HS-5 (cell line): ENCODE data around the gene XIAP.
"Not testable (repeated sequence)": the region's sequence is repeated elsewhere in the genome, so short reads cannot be mapped to it uniquely, and the experiment has no call there.

Experiments used
- DNase-seq: peaks from one replicate; pipeline ENCODE4 v3.0.0-alpha.2; 2012; ENCODE audit warnings: low read depth

Gene XIAP

DNA sequence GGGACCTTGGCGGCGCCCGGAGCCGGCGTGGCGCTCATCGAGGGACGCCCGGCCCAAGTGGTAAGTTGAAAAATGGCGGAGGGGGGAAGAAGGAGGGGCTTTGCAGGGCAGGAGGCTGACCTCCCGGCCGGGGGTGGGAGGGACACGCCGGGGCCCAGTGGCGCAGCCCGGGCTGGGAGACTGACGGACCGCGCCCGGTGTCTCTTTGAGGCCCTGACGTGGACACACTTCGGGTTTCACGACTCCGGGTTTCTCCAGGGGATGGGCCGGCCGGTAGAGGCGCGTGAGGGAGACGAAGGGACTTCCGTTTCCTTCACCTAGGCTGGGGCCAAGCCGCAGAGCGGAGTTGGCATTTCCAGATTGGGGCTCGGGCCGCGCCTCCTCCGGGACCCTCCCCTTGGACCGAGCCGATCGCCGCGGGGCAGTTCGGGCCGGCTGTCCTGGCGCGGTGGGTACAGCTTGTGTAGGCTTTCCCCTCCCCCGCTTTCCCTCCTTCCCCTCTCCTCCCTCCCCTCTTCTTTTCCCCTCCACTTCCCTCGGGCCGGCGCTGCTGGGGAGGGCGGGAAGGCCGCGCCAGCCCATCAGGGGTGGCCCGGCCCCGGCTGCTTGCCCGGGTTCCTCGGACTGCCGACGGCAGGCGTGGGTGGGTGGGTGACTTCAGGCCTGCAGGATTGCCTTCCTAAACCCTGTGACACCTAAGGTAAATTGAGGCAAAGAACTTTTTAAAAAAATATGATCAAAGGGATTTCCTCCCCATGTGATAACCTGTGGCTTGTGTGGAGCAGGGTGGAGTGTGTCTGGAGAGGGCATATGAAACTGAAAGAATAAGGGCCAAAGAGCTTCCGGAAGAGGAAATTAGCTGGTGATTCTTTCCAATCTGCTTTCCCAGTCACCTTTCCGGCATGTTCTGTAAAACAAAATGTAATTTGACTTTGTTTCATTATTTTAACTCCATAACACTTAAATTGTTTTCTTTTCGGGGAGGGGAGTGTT lies at the start of gene XIAP:
XIAP (plus strand) TSS at position 208 of the 993 bp plus-strand sequence. CDS start 25,610 bp downstream, outside the sequence.
- peak; percentile 49 for DNase-seq

DNA sequence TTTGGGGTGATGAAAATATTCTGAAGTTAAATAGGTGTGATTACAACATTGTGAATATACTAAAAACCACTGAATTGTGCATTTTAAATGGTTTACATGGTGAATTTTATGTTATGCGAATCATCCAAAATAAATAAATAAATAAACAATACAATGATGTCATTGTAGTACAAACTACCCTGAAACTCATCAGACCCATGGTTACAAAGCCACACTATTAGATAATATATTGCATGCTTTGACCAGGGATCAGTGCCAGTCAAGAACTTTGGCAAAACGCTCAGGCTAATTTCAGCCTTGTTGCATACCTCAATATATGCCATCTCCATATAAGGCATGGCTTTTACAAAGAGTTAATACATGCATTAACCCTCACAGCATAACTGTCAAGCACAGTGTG lies 45.5 kb upstream of the XIAP start:
- no peak for DNase-seq

- DNase-seq = not testable (repeated sequence)
Observed at GRCh38 chrX:123814934-123815394, 44.9 kb upstream of the XIAP start.

- no peak for DNase-seq
Observed at GRCh38 chrX:123817288-123817894, 42.5 kb upstream of the XIAP start.

GRCh38 chrX:123818243-123818642 lies 41.6 kb upstream of the XIAP start:
- DNase-seq = peak; percentile 75

GRCh38 chrX:123822965-123823364 lies 36.9 kb upstream of the XIAP start:
- DNase-seq = no peak

- no peak for DNase-seq
Observed at GRCh38 chrX:123830309-123830708, 29.5 kb upstream of the XIAP start.

DNA sequence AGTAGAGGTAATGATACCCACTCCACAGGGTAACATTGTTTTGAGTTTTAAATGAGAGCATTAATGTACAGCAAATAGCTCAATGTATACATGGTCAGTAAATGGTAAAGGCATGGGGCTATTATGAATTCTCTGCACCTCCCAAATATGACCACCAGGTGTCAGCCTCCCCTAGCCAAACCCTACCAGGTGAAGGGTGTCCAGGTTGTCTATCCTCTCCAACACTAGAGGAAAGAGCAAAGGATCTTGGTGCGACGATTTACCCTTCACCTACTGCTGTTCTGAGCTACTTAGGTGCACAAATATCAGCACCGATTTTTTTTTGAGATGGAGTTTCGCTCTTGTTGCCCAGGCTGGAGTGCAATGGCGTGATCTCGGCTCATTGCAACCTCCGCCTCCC lies 26.5 kb upstream of the XIAP start:
- DNase-seq = no peak

GRCh38 chrX:123834116-123834515 lies 25.7 kb upstream of the XIAP start:
- DNase-seq = no peak

DNA sequence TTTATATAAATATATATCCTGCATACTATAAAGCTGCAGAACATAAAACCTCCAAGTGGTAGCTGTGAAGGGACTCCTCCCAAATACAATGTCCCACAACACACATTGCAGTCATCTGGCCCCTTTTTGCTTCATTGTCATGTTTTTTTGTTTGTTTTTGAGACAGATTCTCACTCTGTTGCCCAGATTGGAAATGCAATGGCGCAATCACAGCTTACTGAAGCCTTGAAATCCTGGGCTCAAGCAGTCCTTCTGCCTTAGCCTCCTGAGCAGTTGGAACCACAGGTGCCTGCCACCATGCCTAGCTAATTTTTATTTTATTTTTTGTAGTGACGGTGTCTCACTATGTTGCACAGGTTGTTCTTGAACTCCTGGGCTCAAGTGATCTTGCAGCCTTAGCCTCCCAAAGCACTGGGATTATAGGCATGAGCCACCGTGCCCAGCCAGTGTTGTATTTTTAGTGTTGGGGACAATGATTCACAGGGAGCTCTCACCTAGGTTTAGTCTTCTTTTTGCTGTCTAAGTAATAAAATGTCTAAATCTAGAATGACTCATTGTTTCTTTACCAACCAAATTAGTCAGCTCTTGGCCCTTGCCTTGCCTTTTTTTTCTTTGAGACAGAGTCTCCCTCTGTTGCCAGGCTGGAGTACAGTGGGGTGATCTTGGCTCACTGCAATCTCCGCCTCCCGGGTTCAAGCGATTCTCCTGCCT lies 24.0 kb upstream of the XIAP start:
- no peak for DNase-seq

DNA sequence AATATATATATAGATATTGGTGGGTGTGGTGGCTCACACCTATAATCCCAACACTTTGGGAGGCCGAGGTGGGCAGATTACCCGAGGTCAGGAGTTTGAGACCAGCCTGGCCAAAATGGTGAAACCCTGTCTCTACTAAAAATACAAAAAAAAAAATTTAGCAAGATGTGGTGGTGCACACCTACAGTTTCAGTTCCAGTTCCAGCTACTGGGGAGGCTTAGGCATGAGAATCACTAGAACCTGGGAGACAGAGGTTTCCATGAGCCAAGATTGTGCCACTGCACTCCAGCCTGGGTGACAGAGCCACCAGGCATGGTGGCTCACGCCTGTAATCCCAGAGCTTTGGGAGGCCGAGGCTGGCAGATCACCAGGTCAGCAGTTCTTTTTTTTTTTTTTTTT lies 14.7 kb upstream of the XIAP start:
- not testable (repeated sequence) for DNase-seq

GRCh38 chrX:123846577-123847038 lies 13.2 kb upstream of the XIAP start:
- DNase-seq = no peak

GRCh38 chrX:123847056-123847455 lies 12.8 kb upstream of the XIAP start:
- no peak for DNase-seq

GRCh38 chrX:123849096-123849495 lies 10.8 kb upstream of the XIAP start:
- no peak for DNase-seq

DNA sequence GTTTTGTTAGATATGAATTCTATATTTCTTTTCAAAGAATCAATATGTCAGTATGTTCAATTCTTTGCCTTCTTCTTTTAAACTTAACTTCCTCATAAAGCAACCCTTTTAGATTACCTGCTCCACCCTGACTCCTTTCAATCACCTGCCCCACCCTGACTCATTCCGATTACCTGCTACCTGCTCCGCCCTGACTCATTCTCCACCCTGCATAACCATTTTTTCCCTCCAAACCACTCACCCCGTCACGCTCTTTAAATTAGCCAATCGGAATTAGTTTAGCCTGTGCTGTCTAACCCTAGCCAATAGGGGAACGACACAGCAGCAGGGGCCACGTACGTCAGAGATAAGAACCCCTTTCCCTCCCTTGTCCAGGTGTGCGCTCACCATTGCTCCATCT lies 9.9 kb upstream of the XIAP start:
- not testable (repeated sequence) for DNase-seq

GRCh38 chrX:123851079-123851478 lies 8.8 kb upstream of the XIAP start:
- DNase-seq = no peak

- DNase-seq = peak; percentile 36
Observed at GRCh38 chrX:123854329-123854728, 5.5 kb upstream of the XIAP start.

DNA sequence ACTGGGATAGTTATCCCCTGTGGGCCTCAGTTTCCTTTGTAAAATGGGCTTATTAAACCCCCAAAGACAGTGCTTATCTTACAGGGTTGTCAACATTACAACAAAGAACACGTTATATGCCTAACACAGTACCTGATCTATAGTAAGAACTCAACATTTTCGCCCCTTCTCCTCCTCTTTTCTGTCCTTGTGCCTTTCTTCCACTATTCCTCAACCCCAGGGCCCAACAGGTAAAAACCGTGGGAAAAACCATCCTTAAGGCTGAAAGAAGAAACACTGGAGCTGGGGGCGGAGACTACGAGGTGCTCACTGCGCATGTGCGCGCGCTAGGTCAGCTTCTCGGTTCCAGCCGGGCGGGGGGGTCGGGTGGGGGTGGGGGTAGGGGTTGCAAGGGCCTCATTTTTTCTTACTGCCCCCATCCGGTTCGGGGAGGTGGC lies 426 bp upstream of the XIAP start:
- no peak for DNase-seq

DNA sequence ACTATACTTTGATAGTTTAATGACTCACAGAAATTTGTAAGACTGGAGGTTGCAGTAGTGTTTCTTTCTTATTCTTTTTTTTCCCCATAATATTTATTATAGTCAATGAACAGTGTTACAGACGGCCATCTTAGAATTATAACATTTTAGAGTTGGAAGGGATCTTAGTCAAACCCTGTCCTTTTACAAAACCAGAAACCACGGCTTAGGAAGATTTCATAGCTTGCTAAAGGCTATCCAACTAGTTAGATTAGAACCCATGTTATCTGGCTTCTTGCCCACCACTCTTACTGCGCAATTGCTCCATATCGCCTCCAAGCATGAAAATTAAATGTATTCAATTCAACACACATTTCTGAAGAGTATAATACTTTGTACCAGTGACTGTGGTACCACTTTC lies 1.1 kb downstream of the XIAP start:
- DNase-seq = no peak

DNA sequence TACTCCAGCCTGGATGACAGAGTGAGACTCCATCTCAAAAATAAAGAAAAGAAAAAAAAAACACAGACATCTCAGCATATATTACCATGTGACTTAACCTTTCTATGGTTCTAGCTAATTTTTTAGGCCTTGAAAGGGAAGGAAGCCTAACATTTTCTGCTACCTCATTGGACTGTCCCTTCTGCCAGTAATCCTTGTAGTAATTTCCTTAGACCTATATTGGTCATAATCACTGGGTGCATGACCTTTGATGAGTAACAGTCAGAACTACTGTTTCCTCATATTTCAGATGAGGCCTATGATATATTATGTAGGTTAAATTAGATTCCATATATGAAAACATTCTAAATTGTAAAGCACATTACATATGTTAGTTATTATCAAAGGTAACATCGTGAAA lies 9.6 kb downstream of the XIAP start:
- peak; percentile 38 for DNase-seq

GRCh38 chrX:123871309-123871708 lies 11.5 kb downstream of the XIAP start:
- DNase-seq = no peak

DNA sequence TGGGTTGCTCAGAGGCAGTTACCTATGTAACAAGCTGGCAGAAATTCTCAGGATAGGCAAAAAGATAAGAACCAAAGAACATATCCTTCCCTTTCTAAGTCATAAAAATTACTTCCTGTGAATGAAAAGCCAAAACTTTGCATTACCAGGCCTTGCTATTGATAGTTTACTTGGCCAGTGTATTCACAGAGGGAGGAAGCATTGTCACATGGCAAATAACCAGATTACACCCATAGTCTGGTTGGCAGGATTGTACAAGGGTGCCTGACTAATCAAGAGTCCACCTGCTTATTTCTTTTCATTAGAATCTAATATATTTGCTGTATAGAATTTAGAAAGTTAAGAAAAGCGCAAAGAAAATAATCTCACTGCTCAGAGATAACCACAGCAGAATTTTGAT lies 14.1 kb downstream of the XIAP start:
- no peak for DNase-seq
